PFSK-1 (cell line): Measurements from ENCODE around the gene HSF5.

Source experiments
- FOXP2 ChIP-seq: optimal IDR thresholded peaks from 2 replicates; pipeline ENCODE3; 2011; ENCODE audit warnings: borderline replicate concordance, control low read depth, inconsistent platforms; ENCODE audit not compliant: insufficient read depth; ENCODE audit errors: extremely low read length, extremely low read depth
- POLR2AphosphoS5 ChIP-seq: IDR thresholded peaks from 2 replicates; pipeline ENCODE4 v1.6.1; 2012; ENCODE audit warnings: low read depth, mild to moderate bottlenecking, control low read depth, low read length, moderate library complexity
- TAF1 ChIP-seq: IDR thresholded peaks from 2 replicates; pipeline ENCODE4 v1.6.1; 2012; ENCODE audit warnings: low read length, control low read depth, borderline replicate concordance; ENCODE audit not compliant: insufficient read depth
- TF ChIP-seq, protein P1 (sequence below), 2 experiments: IDR thresholded peaks; 2 replicates each; pipeline versions ENCODE4 v1.6.1 to v1.8.0; 2011 to 2012; ENCODE audit warnings: low read depth in 2 of 2, low read length in 2 of 2, control low read depth in 1 of 2, inconsistent platforms in 1 of 2, mild to moderate bottlenecking in 1 of 2, moderate library complexity in 1 of 2; ENCODE audit not compliant: insufficient read depth in 1 of 2

- TF ChIP-seq POLR2AphosphoS5: no peak
- no peak for TF ChIP-seq TAF1
- TF ChIP-seq, protein P1, sequence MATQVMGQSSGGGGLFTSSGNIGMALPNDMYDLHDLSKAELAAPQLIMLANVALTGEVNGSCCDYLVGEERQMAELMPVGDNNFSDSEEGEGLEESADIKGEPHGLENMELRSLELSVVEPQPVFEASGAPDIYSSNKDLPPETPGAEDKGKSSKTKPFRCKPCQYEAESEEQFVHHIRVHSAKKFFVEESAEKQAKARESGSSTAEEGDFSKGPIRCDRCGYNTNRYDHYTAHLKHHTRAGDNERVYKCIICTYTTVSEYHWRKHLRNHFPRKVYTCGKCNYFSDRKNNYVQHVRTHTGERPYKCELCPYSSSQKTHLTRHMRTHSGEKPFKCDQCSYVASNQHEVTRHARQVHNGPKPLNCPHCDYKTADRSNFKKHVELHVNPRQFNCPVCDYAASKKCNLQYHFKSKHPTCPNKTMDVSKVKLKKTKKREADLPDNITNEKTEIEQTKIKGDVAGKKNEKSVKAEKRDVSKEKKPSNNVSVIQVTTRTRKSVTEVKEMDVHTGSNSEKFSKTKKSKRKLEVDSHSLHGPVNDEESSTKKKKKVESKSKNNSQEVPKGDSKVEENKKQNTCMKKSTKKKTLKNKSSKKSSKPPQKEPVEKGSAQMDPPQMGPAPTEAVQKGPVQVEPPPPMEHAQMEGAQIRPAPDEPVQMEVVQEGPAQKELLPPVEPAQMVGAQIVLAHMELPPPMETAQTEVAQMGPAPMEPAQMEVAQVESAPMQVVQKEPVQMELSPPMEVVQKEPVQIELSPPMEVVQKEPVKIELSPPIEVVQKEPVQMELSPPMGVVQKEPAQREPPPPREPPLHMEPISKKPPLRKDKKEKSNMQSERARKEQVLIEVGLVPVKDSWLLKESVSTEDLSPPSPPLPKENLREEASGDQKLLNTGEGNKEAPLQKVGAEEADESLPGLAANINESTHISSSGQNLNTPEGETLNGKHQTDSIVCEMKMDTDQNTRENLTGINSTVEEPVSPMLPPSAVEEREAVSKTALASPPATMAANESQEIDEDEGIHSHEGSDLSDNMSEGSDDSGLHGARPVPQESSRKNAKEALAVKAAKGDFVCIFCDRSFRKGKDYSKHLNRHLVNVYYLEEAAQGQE (IDR thresholded peaks at IDR 0.05; ENCODE audit: insufficient read depth in 1 of 2, low read depth in 2 of 2, low read length in 2 of 2): no peak
- no peak for TF ChIP-seq FOXP2
Observed at GRCh38 chr17:58387834-58388233, 100.4 kb downstream of the HSF5 start.
